ENCODE measurements around the gene TBCCD1.
A peak's percentile ranks its signal among the peaks of the same experiment; 100 is the strongest.

Gene TBCCD1

GRCh38 chr3:186530415-186530814 lies 36.7 kb downstream of the TBCCD1 start:
- Histone ChIP-seq H3K27me3 (no peaks in the 10 kb centered on the region), H3K9me3 (replicated peaks in 1 of 11) (peaks cover 0 to 12% (median 5%) of the 10 kb centered on the region in 11 experiments; a peak in 11 of 22 replicates), H3K4me2 (peak overlapping the region in 8 of 11 experiments; percentile 10 to 67 (median 36); a peak in 13 of 22 replicates), H3K9ac (no peak overlapping the region), H3K4me1 (peaks cover 24 to 52% (median 43%) of the 10 kb centered on the region in 10 experiments), H4K20me1 (no peaks in the 10 kb centered on the region), H3K4me3 (no peak overlapping the region), H3K27ac (no peak overlapping the region), H3K36me3 (no peaks in the 10 kb centered on the region)
- TF ChIP-seq Cebpa-rat (IDR thresholded peaks at IDR 0.05), result no peak

- H4K20me1 ChIP-seq, result no peaks in the 10 kb centered on the region
- H3K9me3 ChIP-seq (replicated peaks in 1 of 11), result peaks cover 0 to 12% (median 5%) of the 10 kb centered on the region in 11 experiments; a peak in 11 of 22 replicates
- peak overlapping the region in 8 of 11 experiments; percentile 28 to 67 (median 52); a peak in 15 of 22 replicates for H3K4me2 ChIP-seq
- no peaks in the 10 kb centered on the region for H3K27me3 ChIP-seq
- H3K4me3 ChIP-seq, result no peak overlapping the region
- H3K9ac ChIP-seq, result no peak overlapping the region
- no peaks in the 10 kb centered on the region for H3K36me3 ChIP-seq
- H3K27ac ChIP-seq, result 0 out of 22 replicates have a peak overlapping the region, but pooled peaks of 1 of the 11 experiments have one; percentile 14
- no peak for TF ChIP-seq Cebpa-rat (IDR thresholded peaks at IDR 0.05)
- H3K4me1 ChIP-seq, result peaks cover 21 to 53% (median 44%) of the 10 kb centered on the region in 10 experiments
These were observed 37.7 kb downstream of the TBCCD1 start for GRCh38 chr3:186529201-186529999.

DNA sequence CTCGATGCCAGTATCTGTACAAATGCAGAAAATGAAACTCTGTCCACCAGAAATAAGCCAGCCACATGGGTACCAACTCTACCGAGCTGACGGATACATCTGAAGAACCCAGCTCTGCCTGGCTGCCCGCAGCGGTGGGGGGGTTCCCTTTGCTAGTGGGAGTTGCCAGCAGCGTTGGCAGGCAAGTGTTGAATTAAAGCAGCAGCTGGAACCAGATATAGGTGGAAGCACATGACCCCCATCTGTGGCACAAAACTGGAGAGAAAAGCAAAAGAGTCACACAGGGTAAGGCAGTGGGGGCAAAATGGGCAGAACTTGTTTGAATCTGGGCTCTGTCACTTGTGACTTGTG lies 40.9 kb downstream of the TBCCD1 start:
- Histone ChIP-seq H3K9ac (no peak overlapping the region), H3K9me3 (replicated peaks in 1 of 11) (peaks cover 0 to 10% (median 5%) of the 10 kb centered on the region in 11 experiments; a peak in 10 of 22 replicates), H3K27me3 (no peaks in the 10 kb centered on the region), H3K4me1 (peaks cover 0 to 52% (median 45%) of the 10 kb centered on the region in 10 experiments; a peak in 17 of 20 replicates), H4K20me1 (no peaks in the 10 kb centered on the region), H3K4me2 (peak overlapping the region in 8 of 11 experiments; percentile 11 to 60 (median 43); a peak in 13 of 22 replicates), H3K4me3 (no peak overlapping the region), H3K36me3 (no peaks in the 10 kb centered on the region), H3K27ac (no peak overlapping the region)
- TF ChIP-seq Cebpa-rat (IDR thresholded peaks at IDR 0.05), result no peak

- Histone ChIP-seq H3K9ac (no peak overlapping the region), H3K27ac (no peak overlapping the region)
These were observed 41.5 kb downstream of the TBCCD1 start for GRCh38 chr3:186525369-186526255.

GRCh38 chr3:186524616-186525015 lies 42.5 kb downstream of the TBCCD1 start:
- Histone ChIP-seq H3K9me3 (replicated peaks in 1 of 11) (peaks cover 0 to 10% (median 5%) of the 10 kb centered on the region in 11 experiments; a peak in 10 of 22 replicates), H3K4me1 (peaks cover 2 to 52% (median 42%) of the 10 kb centered on the region in 10 experiments), H3K36me3 (no peaks in the 10 kb centered on the region), H4K20me1 (no peaks in the 10 kb centered on the region), H3K27me3 (no peaks in the 10 kb centered on the region), H3K4me2 (no peak overlapping the region), H3K4me3 (no peak overlapping the region), H3K9ac (no peak overlapping the region), H3K27ac (no peak overlapping the region)
- no peak for TF ChIP-seq Cebpa-rat (IDR thresholded peaks at IDR 0.05)

More at GRCh38 chr3:186525369-186526255, 41.5 kb downstream of the TBCCD1 start:
- peaks cover 0 to 10% (median 5%) of the 10 kb centered on the region in 11 experiments; a peak in 10 of 22 replicates for H3K9me3 ChIP-seq (replicated peaks in 1 of 11)
- H3K36me3 ChIP-seq, result no peaks in the 10 kb centered on the region
- peaks cover 0 to 53% (median 47%) of the 10 kb centered on the region in 10 experiments; a peak in 17 of 20 replicates for H3K4me1 ChIP-seq
- no peak overlapping the region for H3K4me3 ChIP-seq
- no peaks in the 10 kb centered on the region for H3K27me3 ChIP-seq
- TF ChIP-seq Cebpa-rat (IDR thresholded peaks at IDR 0.05), result no peak
- H3K4me2 ChIP-seq, result peak overlapping the region in 8 of 11 experiments; percentile 11 to 60 (median 43); a peak in 14 of 22 replicates
- no peaks in the 10 kb centered on the region for H4K20me1 ChIP-seq

DNA sequence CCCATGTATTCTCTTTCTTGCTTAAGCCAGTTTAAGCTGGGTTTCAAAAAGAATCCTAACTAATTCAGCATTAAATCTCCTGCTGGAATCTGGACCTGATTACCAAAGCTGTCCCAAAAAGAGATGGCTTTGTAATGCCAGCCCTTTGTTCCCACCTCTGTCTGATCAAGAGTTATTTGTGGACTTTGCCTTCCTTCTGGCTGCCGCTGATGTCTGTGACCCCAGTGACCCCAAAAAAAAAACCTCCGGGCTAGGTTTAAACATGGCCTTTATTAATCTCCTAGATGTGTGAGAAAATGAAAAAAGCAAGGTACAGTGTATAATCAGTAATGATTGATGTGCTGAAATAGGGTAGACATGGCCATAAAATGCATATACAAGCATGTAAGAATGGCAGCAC lies 43.7 kb downstream of the TBCCD1 start:
- Histone ChIP-seq H3K36me3 (no peaks in the 10 kb centered on the region), H4K20me1 (no peaks in the 10 kb centered on the region), H3K4me2 (no peak overlapping the region), H3K27ac (no peak overlapping the region), H3K9ac (no peak overlapping the region), H3K9me3 (replicated peaks in 1 of 11) (peaks cover 0 to 8% (median 4%) of the 10 kb centered on the region in 11 experiments; a peak in 10 of 22 replicates), H3K4me3 (no peak overlapping the region), H3K4me1 (peaks cover 11 to 52% (median 43%) of the 10 kb centered on the region in 10 experiments), H3K27me3 (no peaks in the 10 kb centered on the region)
- TF ChIP-seq Cebpa-rat (IDR thresholded peaks at IDR 0.05), result no peak

DNA sequence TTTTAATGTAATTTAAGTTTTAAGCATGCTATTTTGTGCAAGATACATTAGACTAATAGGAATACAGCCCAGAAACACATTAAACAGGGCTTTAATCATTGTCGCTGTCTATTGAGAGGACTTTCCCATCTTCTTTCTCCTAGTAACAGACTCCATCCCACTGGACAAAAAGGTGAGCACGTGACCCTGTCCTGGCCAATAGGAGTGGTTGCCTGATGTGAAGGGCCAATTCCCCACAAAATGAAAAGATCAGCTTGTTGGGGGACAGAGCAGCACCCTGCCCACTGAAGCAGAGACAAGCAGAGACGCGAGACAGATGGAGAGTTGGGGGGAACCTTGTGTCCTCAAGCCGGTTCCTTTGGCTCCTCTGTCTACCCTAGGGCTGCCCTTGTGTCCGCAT lies 44.1 kb downstream of the TBCCD1 start:
- no peak for TF ChIP-seq Cebpa-rat (IDR thresholded peaks at IDR 0.05)
- Histone ChIP-seq H3K36me3 (no peaks in the 10 kb centered on the region), H3K27me3 (no peaks in the 10 kb centered on the region), H3K4me3 (no peak overlapping the region), H3K4me2 (no peak overlapping the region), H4K20me1 (no peaks in the 10 kb centered on the region), H3K9me3 (replicated peaks in 1 of 11) (peaks cover 0 to 4% (median under 1%) of the 10 kb centered on the region in 11 experiments; a peak in 9 of 22 replicates), H3K9ac (no peak overlapping the region), H3K27ac (no peak overlapping the region), H3K4me1 (peaks cover 11 to 56% (median 47%) of the 10 kb centered on the region in 10 experiments)

- H3K27ac ChIP-seq, result no peak overlapping the region
- H3K9ac ChIP-seq, result no peak overlapping the region
- H3K4me2 ChIP-seq, result peak overlapping the region in 9 of 11 experiments; percentile 11 to 68 (median 59); a peak in 16 of 22 replicates
These were observed 45.9 kb downstream of the TBCCD1 start for GRCh38 chr3:186520957-186521842.

More at GRCh38 chr3:186520957-186521842, 45.9 kb downstream of the TBCCD1 start:
- Histone ChIP-seq H3K36me3 (no peaks in the 10 kb centered on the region; a peak in 1 of 22 replicates), H3K9me3 (replicated peaks in 1 of 11) (peaks cover 12 to 17% (median 14%) of the 10 kb centered on the region in 11 experiments), H3K4me1 (peaks cover 11 to 57% (median 41%) of the 10 kb centered on the region in 10 experiments), H3K27me3 (no peaks in the 10 kb centered on the region), H4K20me1 (no peaks in the 10 kb centered on the region), H3K4me3 (no peak overlapping the region)
- no peak for TF ChIP-seq Cebpa-rat (IDR thresholded peaks at IDR 0.05)
